HL-60 (cell line): ENCODE measurements around the gene NDUFB4.

Experiments used
- CTCF ChIP-seq: IDR thresholded peaks from one replicate; pipeline ENCODE4 v1.5.1; 2011; ENCODE audit warnings: low read length, control low read depth, inconsistent platforms; ENCODE audit not compliant: insufficient read depth
- TF ChIP-seq, protein P1 (sequence below): IDR thresholded peaks from 2 replicates; pipeline ENCODE4 v1.6.1; 2012; ENCODE audit warnings: low read depth; ENCODE audit not compliant: insufficient replicate concordance

GRCh38 chr3:120569222-120570057 is 26.7 kb upstream of the NDUFB4 start:
- TF ChIP-seq CTCF: no peak
- TF ChIP-seq, protein P1, sequence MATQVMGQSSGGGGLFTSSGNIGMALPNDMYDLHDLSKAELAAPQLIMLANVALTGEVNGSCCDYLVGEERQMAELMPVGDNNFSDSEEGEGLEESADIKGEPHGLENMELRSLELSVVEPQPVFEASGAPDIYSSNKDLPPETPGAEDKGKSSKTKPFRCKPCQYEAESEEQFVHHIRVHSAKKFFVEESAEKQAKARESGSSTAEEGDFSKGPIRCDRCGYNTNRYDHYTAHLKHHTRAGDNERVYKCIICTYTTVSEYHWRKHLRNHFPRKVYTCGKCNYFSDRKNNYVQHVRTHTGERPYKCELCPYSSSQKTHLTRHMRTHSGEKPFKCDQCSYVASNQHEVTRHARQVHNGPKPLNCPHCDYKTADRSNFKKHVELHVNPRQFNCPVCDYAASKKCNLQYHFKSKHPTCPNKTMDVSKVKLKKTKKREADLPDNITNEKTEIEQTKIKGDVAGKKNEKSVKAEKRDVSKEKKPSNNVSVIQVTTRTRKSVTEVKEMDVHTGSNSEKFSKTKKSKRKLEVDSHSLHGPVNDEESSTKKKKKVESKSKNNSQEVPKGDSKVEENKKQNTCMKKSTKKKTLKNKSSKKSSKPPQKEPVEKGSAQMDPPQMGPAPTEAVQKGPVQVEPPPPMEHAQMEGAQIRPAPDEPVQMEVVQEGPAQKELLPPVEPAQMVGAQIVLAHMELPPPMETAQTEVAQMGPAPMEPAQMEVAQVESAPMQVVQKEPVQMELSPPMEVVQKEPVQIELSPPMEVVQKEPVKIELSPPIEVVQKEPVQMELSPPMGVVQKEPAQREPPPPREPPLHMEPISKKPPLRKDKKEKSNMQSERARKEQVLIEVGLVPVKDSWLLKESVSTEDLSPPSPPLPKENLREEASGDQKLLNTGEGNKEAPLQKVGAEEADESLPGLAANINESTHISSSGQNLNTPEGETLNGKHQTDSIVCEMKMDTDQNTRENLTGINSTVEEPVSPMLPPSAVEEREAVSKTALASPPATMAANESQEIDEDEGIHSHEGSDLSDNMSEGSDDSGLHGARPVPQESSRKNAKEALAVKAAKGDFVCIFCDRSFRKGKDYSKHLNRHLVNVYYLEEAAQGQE: no peak
